Mucosa of descending colon (tissue), 3 donors: ENCODE data around the gene MYH9. TPM values are rescaled to one million over a fixed set of nuclear protein-coding genes. Genes with fewer than 3 reads are reported as not detected.

Experiments
- ATAC-seq: fragments of 200-7000 bp; cut with Tn5 transposase; one replicate; pipeline ENCODE4 v1.9.1; 2020; ENCODE audit warnings: mild to moderate bottlenecking, moderate library complexity
- DNase-seq, 3 donors: peaks; one replicate each; pipeline ENCODE4 v3.0.0-alpha.2; 2020
- H3K36me3 ChIP-seq: fragments of 200-600 bp; one replicate; pipeline ENCODE4 v1.8.0; 2021; ENCODE audit warnings: low read depth, mild to moderate bottlenecking
- H3K4me1 ChIP-seq: fragments of 200-600 bp; one replicate; pipeline ENCODE4 v1.8.0; 2021; ENCODE audit warnings: low read depth, mild to moderate bottlenecking
- H3K4me3 ChIP-seq: fragments of 200-600 bp; one replicate; pipeline ENCODE4 v1.8.0; 2021; ENCODE audit warnings: mild to moderate bottlenecking
- H3K9me3 ChIP-seq: fragments of 200-600 bp; one replicate; pipeline ENCODE4 v1.8.0; 2021; ENCODE audit warnings: mild to moderate bottlenecking
- intact Hi-C, 2 donors: fragments of 100-400 bp; cut with DNase I in 1 of 2; cut with micrococcal nuclease in 1 of 2; formaldehyde crosslinking; loops; one replicate each; pipeline versions ENCODE4 v1.11.0 to v1.11.1; 2022; cut with DNase I, micrococcal nuclease
- total RNA-seq, 3 donors: library from RNA; stranded (reverse); fragmentation: NEBNext Ultra II Directional in 2 of 3; extraction: Animal tissue kit (Norgen Biotek cat#: 25700) in 2 of 3; gene quantifications; one replicate each; pipeline versions ENCODE4 v1.2.1 to v1.2.4, GENCODE V29; 2021 to 2023
- TF ChIP-seq, protein P1 (sequence below): fragments of 200-600 bp; IDR thresholded peaks from one replicate; pipeline ENCODE4 v1.8.0; 2022; ENCODE audit warnings: antibody characterized with exemption, mild to moderate bottlenecking
- donor health status: DM: no; HTN: no; CAD: no; lungs with moderate emphysema.
- donor health status: DM: no; HTN: no; CAD: no.
- donor health status: DM: no; HTN: yes; CAD: no.

MYH9 gene
- total RNA-seq, 3 donors from 2014 or later = 501 to 831 (median 599) TPM

DNA sequence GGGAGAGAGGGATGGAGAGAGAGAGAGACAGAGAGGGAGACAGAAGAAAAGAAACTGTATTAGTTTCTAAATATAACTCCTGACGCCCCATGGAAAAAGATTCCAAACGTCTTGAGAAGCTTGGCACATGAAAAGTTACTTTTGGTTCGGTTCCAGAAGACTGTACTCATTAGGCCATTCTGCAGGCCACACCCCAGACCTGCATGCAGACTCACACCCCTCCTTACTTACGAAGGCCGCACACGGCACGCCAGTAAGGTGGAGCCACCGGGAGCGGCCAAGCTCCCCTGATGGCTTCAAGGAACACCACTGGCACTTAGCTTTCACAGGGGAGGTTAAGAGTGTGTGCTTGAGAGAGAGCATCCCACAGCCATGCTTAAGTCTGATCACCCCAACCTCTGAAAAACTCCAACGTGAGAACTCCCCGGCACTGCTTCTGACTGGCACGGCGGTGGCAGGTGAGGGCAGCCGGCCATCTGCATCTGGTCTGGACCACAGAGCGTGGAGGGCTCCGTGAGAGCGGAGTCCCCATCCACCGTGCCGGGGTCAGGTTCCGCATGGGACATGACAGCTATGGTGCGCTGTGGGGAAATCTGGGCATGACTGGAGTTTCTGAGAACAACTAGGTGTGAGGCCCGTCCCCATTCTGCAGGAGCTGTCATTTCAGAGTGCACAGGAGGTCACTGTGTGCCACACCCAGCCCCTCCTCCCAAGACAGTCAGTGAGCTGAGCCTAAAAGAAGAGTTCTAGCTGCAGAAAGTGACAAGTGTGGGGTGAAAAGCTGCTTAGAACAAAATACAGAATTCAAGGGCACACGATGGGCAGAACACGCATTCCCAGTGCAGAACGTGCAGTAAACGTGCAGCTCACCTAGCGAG is 62.4 kb downstream of the MYH9 start:
- ATAC-seq (peak; percentile 82), DNase-seq (peak; percentile 81 to 84 (median 83))
- intact Hi-C loops = loop anchor here in 1 of 2 donors (10.0 kb wide), 1 partner anchor 59 kb away; the partner anchor contains the start of gene MYH9
- TF ChIP-seq, protein P1, sequence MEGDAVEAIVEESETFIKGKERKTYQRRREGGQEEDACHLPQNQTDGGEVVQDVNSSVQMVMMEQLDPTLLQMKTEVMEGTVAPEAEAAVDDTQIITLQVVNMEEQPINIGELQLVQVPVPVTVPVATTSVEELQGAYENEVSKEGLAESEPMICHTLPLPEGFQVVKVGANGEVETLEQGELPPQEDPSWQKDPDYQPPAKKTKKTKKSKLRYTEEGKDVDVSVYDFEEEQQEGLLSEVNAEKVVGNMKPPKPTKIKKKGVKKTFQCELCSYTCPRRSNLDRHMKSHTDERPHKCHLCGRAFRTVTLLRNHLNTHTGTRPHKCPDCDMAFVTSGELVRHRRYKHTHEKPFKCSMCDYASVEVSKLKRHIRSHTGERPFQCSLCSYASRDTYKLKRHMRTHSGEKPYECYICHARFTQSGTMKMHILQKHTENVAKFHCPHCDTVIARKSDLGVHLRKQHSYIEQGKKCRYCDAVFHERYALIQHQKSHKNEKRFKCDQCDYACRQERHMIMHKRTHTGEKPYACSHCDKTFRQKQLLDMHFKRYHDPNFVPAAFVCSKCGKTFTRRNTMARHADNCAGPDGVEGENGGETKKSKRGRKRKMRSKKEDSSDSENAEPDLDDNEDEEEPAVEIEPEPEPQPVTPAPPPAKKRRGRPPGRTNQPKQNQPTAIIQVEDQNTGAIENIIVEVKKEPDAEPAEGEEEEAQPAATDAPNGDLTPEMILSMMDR = no peak
- Histone ChIP-seq H3K4me1 (peaks cover 46% of the 10 kb centered on the region), H3K36me3 (peaks cover 6% of the 10 kb centered on the region), H3K4me3 (no peak overlapping the region), H3K9me3 (no peaks in the 10 kb centered on the region)

DNA sequence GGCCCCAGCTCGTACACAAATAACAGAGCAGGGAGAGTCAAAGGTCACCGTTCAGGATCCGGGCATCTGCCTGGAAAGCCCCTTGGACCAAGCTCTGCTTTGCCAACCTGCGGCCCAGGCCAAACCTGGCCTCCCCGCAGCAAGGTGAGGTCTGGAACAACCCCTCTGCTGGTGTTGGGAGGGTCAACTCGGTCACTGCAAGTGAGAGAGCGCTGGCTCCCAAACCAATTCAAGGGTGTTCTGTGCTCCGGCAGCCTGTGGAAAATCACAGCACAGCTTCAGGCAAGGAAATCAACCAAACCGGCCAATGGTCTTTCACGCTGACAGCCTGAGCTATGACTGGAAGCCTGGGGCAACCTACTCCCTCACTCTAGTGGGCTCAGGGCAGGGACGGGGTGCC is 63.4 kb downstream of the MYH9 start:
- intact Hi-C loops = loop anchor here in 1 of 2 donors (10.0 kb wide), 1 partner anchor 60 kb away; the partner anchor contains the start of gene MYH9
- peaks cover 36% of the 10 kb centered on the region for H3K4me1 ChIP-seq
- no peak for ATAC-seq
- TF ChIP-seq, protein P1 = no peak
- no peak for DNase-seq
- H3K4me3 ChIP-seq = no peak overlapping the region
- H3K9me3 ChIP-seq = no peaks in the 10 kb centered on the region
- peaks cover 10% of the 10 kb centered on the region for H3K36me3 ChIP-seq

DNA sequence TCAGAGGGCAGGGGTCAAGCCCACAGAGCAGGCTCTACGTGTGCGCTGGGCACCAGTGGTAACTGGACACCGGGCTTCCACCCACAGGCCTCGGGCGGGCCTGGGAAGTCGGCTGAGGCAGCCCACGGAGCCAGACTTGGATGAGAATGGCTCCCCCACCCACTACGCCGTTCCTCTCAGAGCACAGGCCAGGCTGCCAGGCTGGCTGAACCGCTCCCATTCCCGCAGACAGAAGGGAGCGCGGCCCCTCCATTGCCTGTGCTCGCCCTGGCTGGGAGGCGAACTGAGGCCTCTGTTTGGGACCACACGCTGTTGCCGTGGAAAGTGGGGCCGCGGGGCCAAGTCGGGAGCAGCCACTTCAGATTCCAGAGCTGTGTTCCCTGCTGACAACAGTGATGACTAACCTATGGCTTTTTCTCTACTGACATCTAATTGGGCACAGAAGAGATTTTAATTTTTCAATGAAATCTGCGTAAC is 63.9 kb downstream of the MYH9 start:
- ATAC-seq (no peak), DNase-seq (peak in 2 of 3 donors; percentile 55 to 67)
- Histone ChIP-seq H3K4me3 (no peak overlapping the region), H3K36me3 (peaks cover 11% of the 10 kb centered on the region), H3K4me1 (peaks cover 31% of the 10 kb centered on the region), H3K9me3 (no peaks in the 10 kb centered on the region)
- intact Hi-C loops = loop anchor here in 1 of 2 donors (10.0 kb wide), 1 partner anchor 61 kb away; the partner anchor contains the start of gene MYH9
- TF ChIP-seq, protein P1 = no peak

DNA sequence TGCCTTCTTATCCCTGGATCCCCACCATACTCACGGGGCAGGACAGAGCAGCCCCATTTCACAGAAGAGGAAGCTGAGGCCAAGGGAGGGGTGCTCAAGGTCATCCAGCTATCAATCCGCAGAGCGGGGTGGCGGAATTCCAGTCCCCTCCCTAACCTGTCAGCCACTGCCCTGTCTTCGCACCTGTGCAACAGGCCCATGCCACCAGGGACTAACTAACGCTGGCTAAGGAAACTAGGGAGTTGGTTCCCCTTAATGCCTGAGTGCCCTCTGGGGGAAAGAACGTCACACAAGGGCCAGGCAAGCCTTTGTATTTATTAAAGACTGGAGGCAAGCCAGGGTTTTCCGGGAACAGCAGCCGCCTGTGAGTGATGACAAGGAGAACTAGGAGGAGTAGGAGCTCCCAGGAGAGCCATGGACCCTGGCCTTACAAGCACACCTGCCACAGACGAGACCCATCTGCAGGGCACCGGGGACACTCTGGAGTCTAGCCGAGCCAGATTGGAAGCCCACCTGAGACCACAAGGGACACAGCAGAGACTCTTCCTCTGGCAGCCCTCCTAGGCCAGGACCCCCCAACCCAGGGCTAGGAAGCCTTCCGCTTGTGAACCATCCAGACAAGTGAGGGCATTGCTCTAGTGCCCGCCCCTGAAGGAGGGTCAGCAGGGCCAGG is 64.4 kb downstream of the MYH9 start:
- Histone ChIP-seq H3K4me3 (no peak overlapping the region), H3K36me3 (peaks cover 17% of the 10 kb centered on the region), H3K4me1 (peaks cover 25% of the 10 kb centered on the region), H3K9me3 (no peaks in the 10 kb centered on the region)
- ATAC-seq (peak; percentile 5), DNase-seq (peak in 1 of 3 donors; percentile 57)
- intact Hi-C loops = loop anchor here in 1 of 2 donors (10.0 kb wide), 1 partner anchor 61 kb away; the partner anchor contains the start of gene MYH9
- TF ChIP-seq, protein P1 = no peak

DNA sequence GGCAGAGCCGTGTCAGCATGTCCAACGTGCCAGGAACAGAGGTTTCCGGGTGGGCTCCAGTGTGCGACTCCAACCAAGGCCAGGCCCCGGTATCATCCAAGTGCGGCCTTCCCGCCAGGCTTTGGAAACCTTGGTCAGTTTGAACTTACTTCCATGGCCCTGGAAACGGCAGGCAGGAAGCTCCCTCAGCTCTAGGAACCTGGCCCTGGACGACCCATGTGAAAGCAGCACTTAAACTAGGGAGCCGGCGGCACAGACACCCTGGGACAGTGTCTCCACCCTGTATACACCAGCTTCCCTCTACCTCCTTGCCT is 65.2 kb downstream of the MYH9 start:
- H3K36me3 ChIP-seq = peaks cover 18% of the 10 kb centered on the region
- H3K4me1 ChIP-seq = peaks cover 18% of the 10 kb centered on the region
- ATAC-seq (no peak), DNase-seq (peak in 1 of 3 donors; percentile 40)
- intact Hi-C loops = loop anchor here in 1 of 2 donors (10.0 kb wide), 1 partner anchor 62 kb away; the partner anchor contains the start of gene MYH9
- no peak overlapping the region for H3K4me3 ChIP-seq
- TF ChIP-seq, protein P1 = no peak
- H3K9me3 ChIP-seq = no peaks in the 10 kb centered on the region
